ENCODE measurements around the gene FRMD4B.

FRMD4B gene

DNA sequence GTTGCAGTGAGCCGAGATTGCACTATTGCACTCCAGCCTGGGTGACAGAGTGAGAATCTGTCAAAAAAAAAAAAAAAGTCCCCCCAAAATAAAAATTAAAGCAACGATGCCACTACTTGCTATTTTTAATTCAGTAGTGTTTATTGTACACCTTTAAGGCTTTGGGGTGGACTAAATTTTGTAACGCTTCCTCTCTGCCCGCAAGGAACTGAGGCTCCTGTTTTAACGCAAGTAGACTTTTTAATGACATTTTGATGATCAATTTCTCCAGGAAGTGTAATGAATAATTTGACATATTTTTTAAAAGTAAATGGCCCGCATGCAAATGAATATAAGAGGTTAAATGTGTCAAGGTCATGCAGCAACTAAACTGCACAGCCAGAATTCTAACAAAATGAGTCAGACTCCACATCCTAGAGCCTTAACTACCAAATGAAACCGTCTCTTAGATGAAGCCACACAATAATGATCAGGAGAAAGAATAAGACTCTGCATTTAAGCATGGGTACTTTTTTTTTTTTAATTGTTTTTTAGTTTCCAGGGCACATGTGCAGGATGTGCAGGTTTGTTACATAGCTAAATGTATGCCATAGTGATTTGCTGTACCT lies 166.7 kb downstream of the FRMD4B start:
- Histone ChIP-seq H4K20me1 (ENCODE audit: insufficient read depth) (no peaks in the 10 kb centered on the region), H2AFZ (ENCODE audit: low read depth) (no peak overlapping the region), H3K4me2 (no peak overlapping the region), H3K27me3 (ENCODE audit: insufficient read depth, low read depth) (no peaks in the 10 kb centered on the region), H3K4me1 (ENCODE audit: low read depth, poor library complexity, severe bottlenecking) (no peaks in the 10 kb centered on the region), H3K9ac (no peak overlapping the region), H3K27ac (no peak overlapping the region), H3K79me2 (ENCODE audit: insufficient read depth, low read depth) (no peaks in the 10 kb centered on the region), H3K4me3 (IDR thresholded peaks at IDR 0.05; ENCODE audit: insufficient read depth, low read depth, low read length) (no peak overlapping the region), H3K36me3 (ENCODE audit: insufficient read depth) (no peaks in the 10 kb centered on the region)
- TF ChIP-seq CTCF (conservative IDR thresholded peaks at IDR 0.05; ENCODE audit: low read depth, low read length) = no peak

GRCh38 chr3:69218079-69218478 lies 167.8 kb downstream of the FRMD4B start:
- H3K9ac ChIP-seq = no peak overlapping the region
- no peaks in the 10 kb centered on the region for H4K20me1 ChIP-seq (ENCODE audit: insufficient read depth)
- H3K4me3 ChIP-seq (IDR thresholded peaks at IDR 0.05; ENCODE audit: insufficient read depth, low read depth, low read length) = no peak overlapping the region
- no peak overlapping the region for H3K4me2 ChIP-seq
- H3K27ac ChIP-seq = no peak overlapping the region
- H2AFZ ChIP-seq (ENCODE audit: low read depth) = no peak overlapping the region
- H3K36me3 ChIP-seq (ENCODE audit: insufficient read depth) = no peaks in the 10 kb centered on the region
- H3K4me1 ChIP-seq (ENCODE audit: low read depth, poor library complexity, severe bottlenecking) = no peaks in the 10 kb centered on the region
- H3K79me2 ChIP-seq (ENCODE audit: insufficient read depth, low read depth) = no peaks in the 10 kb centered on the region
- TF ChIP-seq CTCF (conservative IDR thresholded peaks at IDR 0.05; ENCODE audit: low read depth, low read length) = no peak
- no peaks in the 10 kb centered on the region for H3K27me3 ChIP-seq (ENCODE audit: insufficient read depth, low read depth)

GRCh38 chr3:69216981-69217380 lies 168.9 kb downstream of the FRMD4B start:
- Histone ChIP-seq H3K4me3 (IDR thresholded peaks at IDR 0.05; ENCODE audit: insufficient read depth, low read depth, low read length) (no peak overlapping the region), H3K4me1 (ENCODE audit: low read depth, poor library complexity, severe bottlenecking) (no peaks in the 10 kb centered on the region), H3K4me2 (no peak overlapping the region)

DNA sequence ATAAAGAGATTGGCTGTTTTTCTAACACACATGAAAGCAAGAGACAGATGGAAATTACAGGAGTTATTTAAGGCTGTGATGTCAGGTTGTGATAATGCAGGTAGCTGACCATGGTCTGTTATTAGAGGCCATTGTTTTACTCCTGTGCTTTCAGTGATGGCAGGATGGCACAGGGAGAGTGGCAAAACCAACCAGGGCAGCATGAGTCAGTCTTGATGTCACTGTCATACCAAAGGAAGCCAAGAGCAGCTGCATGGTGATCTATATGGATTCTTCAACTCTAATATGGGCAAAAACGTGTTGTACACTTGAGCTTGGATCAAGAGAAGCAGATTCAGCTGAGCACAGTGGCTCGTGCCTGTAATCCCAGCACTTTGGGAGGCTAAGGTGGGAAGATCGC lies 171.6 kb downstream of the FRMD4B start:
- Histone ChIP-seq H3K4me1 (ENCODE audit: low read depth, poor library complexity, severe bottlenecking) (no peaks in the 10 kb centered on the region), H3K27me3 (ENCODE audit: insufficient read depth, low read depth) (no peaks in the 10 kb centered on the region), H3K36me3 (ENCODE audit: insufficient read depth) (no peaks in the 10 kb centered on the region), H3K4me2 (no peak overlapping the region), H3K27ac (no peak overlapping the region), H3K79me2 (ENCODE audit: insufficient read depth, low read depth) (no peaks in the 10 kb centered on the region), H4K20me1 (ENCODE audit: insufficient read depth) (no peaks in the 10 kb centered on the region), H3K4me3 (IDR thresholded peaks at IDR 0.05; ENCODE audit: insufficient read depth, low read depth, low read length) (no peak overlapping the region), H2AFZ (ENCODE audit: low read depth) (no peak overlapping the region), H3K9ac (no peak overlapping the region)
- no peak for TF ChIP-seq CTCF (conservative IDR thresholded peaks at IDR 0.05; ENCODE audit: low read depth, low read length)

More at GRCh38 chr3:69216981-69217380, 168.9 kb downstream of the FRMD4B start:
- TF ChIP-seq CTCF (conservative IDR thresholded peaks at IDR 0.05; ENCODE audit: low read depth, low read length) = no peak
- no peak overlapping the region for H2AFZ ChIP-seq (ENCODE audit: low read depth)
- H3K27me3 ChIP-seq (ENCODE audit: insufficient read depth, low read depth) = no peaks in the 10 kb centered on the region
- no peaks in the 10 kb centered on the region for H3K79me2 ChIP-seq (ENCODE audit: insufficient read depth, low read depth)
- no peak overlapping the region for H3K27ac ChIP-seq
- no peaks in the 10 kb centered on the region for H3K36me3 ChIP-seq (ENCODE audit: insufficient read depth)
- no peak overlapping the region for H3K9ac ChIP-seq
- H4K20me1 ChIP-seq (ENCODE audit: insufficient read depth) = no peaks in the 10 kb centered on the region
